Fibroblast of peridontal ligament (primary cell): ENCODE data around the gene TFDP1.

ENCODE experiments used
- DNase-seq: peaks from one replicate; pipeline ENCODE4 v3.0.0-alpha.2; 2010; ENCODE audit errors: extremely low read depth

The TFDP1 gene

GRCh38 chr13:113584205-113584869 lies at the start of gene TFDP1:
Gene TFDP1 (plus strand): TSS chr13:113584753. CDS start chr13:113585838, 1,085 bp downstream.
- peak; percentile 65 for DNase-seq

- DNase-seq, result no peak
These were observed 49.2 kb upstream of the TFDP1 start for GRCh38 chr13:113535381-113535781.

DNA sequence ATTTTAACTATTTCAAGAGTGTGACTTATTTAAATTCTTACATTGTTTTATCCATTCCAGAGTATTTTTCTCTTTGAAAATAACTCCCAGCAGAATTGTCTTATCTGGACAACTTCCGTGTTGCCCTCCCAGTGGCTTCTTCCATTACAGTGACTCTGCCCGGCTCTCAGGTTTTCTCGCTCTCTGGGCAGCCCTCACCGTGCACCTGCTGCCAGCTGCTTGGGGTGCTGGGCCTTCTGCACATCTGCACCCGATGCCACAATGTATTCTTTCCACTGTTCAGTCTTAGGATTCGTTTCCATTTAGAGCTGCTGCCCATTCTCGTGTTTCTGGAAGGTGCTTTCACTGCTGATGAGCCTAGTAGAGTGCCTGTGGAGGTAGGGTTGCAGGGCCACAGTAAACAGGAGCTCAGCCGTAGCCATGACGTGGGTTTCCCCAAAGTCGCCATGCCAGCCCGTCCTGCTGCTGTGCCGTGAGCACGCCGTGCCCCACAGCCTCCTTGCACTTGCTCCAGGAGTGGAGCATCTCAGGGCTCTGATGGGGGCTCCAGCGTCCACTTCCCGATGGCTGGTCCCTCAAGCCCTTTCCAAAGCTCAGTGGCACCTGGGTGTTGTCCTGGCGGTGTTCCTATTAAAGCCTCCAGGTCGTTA lies 48.0 kb upstream of the TFDP1 start:
- no peak for DNase-seq

DNA sequence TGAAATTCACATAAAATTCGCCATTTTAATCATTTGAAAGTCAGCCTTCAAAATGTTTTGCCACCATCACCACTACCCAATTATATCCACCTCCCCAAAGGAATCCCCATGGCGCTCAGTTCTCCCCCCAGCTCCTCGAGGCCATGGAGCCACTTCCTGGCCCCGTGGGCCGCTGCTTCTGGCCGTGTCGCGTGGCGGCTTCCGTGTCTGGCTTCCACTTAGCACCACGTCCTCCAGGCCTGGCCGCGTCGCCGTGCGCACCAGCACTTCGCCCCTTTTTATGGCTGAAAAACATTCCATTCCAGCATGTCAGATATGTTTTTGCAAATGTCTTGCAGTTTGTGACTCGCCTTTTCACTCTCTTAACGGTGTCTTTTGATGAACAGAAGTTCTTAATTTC lies 47.3 kb upstream of the TFDP1 start:
- no peak for DNase-seq

DNA sequence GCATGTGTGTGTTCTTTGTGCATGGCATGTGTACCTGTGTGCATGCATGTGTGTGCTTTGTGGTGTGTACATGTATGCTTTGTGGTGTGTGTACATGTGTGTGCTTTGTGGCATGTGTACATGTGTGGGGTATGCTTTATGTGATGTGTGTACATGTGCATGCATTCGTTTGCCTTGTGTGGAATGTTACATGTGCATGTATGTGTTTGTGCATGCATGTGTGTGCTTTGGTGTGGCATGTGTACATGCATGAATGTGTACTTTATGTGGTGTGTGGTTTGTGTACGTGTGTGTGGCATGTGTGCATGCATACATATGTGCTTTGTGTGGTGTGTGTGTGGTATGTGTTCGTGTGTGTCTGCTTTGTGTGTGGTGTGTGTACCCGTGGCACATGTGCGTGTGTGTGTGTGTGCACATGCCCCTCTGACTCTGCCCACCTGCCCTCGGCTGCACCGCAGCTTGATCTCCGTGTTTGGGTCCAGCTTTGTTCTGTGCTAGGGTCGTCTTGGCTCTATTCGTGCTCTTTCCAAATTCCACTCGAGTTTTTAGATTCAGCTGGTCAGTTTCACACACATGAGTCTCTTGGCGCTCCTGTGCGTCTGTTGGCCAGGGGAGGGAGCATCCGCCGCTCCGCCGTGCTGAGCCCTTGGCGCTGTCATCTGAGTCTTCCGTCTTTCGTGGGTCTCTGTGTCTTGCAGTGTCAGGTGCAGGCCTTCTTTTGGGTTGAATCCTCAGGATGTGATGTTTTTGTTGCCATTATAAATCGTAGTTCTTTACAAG lies 46.5 kb upstream of the TFDP1 start:
- DNase-seq, result no peak

DNA sequence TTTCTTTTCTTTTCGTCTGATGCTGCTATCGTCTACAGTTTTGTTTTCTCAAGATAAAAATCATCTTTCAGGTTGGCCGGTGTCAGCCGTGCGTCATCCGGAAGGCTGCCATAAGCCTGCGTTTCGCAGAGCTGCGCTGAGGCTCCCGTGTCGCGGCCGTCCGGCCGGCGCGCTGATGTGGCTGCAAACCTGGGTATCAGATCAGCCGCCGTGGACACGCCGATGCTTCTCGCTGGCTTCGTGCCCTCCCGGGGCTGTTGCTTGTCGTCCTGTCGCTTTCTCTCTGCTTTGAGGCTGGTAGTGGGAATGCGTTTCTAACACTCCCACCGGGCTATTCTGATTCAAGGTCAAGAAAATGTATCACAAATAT lies 45.9 kb upstream of the TFDP1 start:
- no peak for DNase-seq

DNA sequence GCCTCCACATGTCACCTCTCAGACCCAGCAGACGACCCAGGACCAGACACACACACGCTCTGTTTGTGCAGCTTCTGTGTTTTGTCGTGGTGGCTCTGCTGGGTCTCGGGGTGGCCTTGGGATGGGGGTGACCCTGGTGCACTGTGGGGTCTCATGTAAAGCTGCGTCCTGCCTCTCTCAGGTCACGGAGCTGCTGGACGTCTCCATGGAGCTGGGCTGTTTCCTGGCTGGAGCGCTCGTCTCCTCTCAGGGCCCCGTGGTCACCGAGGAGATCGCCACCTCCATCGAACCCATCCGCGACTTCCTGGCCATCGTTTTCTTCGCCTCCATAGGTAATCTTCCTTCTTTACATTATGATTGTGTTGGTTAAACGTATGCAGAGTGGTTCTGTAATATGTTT lies 45.4 kb upstream of the TFDP1 start:
- DNase-seq, result no peak

GRCh38 chr13:113539822-113540221 lies 44.7 kb upstream of the TFDP1 start:
- DNase-seq, result no peak

GRCh38 chr13:113540523-113540922 lies 44.0 kb upstream of the TFDP1 start:
- DNase-seq, result no peak

GRCh38 chr13:113542751-113543424 lies 41.7 kb upstream of the TFDP1 start:
- no peak for DNase-seq

DNA sequence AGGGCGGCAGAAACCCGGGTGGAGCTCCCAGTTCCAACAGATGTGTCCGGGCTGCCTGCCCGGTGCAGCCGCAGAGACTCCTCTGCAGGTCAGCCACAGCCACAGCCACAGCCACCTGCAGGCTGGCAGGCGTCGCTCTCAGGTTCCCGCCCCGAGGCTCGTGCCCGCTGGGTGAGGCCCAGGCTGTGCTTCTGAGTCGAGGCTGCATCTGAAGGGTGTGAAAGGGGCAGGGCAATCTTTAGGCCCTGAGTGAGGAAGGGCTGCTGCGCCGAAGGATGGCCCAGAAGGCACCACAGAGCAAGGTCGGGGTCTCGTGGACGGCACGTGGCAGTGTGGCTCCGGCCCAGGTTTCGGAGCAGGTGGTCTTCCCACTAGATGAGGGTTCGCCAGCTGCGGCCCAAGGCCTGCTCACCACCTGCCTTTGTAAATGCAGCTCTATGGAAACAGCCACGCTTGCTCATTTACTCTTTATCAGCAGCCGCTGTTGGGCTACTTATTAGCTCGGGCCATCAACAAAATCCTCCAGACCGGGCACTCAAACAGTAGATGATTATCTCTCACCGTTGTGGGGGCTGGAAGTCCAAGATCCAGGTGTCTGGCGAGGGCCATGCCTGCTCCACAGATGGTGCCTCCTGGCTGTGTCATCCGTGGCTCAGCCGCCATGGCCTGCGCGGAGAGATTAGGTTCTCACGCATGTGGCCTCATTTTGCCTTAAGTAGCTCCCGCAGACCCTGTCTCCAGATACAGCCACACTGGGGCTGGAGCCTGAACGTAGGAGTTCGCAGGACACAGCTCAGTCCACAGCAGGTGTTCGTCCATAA lies 40.3 kb upstream of the TFDP1 start:
- no peak for DNase-seq

DNA sequence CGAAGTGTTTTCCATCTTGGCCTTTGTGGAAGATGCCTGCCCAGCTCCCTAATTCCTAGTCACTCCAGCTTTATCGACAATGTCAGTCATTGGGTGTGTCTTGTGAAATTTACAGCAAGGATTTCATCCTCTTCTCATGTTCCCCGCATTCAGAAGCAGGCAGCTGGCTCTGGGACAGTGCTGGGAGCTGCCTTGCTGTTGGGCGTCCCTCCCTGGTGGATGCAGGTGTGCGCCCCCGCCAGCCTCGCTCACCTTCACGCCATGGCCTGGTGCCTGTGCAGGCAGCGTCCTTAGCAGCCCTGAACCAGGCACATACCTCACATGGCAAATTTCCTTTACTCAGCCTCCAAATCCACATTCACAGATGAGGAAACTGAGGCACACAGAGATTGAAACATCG lies 39.7 kb upstream of the TFDP1 start:
- no peak for DNase-seq

GRCh38 chr13:113545455-113545930 lies 39.1 kb upstream of the TFDP1 start:
- DNase-seq, result peak; percentile 48

GRCh38 chr13:113545931-113546516 lies 38.5 kb upstream of the TFDP1 start:
- DNase-seq, result no peak

GRCh38 chr13:113546571-113547237 lies 37.8 kb upstream of the TFDP1 start:
- peak; percentile 23 for DNase-seq

- DNase-seq, result no peak
These were observed 37.1 kb upstream of the TFDP1 start for GRCh38 chr13:113547238-113547971.

GRCh38 chr13:113548171-113548641 lies 36.3 kb upstream of the TFDP1 start:
- DNase-seq, result no peak

GRCh38 chr13:113548778-113549621 lies 35.6 kb upstream of the TFDP1 start:
- no peak for DNase-seq

- no peak for DNase-seq
These were observed 34.1 kb upstream of the TFDP1 start for GRCh38 chr13:113550453-113550852.
